HG02973 (cell line): ENCODE measurements around the gene B3GAT1.

Experiments used
- ATAC-seq: cut with Tn5 transposase; IDR thresholded peaks from one replicate; pipeline ENCODE4 v1.9.1; 2021; ENCODE audit warnings: moderate library complexity; ENCODE audit not compliant: unreplicated experiment

Gene B3GAT1

GRCh38 chr11:134410766-134411165, 1.3 kb downstream of the B3GAT1 start:
- no peak for ATAC-seq

- no peak for ATAC-seq
Observed at GRCh38 chr11:134409552-134410429, 2.3 kb downstream of the B3GAT1 start.

GRCh38 chr11:134407923-134408322, 4.1 kb downstream of the B3GAT1 start:
- ATAC-seq = no peak

- no peak for ATAC-seq
Observed at GRCh38 chr11:134407321-134407828, 4.7 kb downstream of the B3GAT1 start.

- ATAC-seq = no peak
Observed at GRCh38 chr11:134406264-134407185, 5.5 kb downstream of the B3GAT1 start.

- ATAC-seq = no peak
Observed at GRCh38 chr11:134405841-134406240, 6.2 kb downstream of the B3GAT1 start.

- ATAC-seq = no peak
Observed at GRCh38 chr11:134405436-134405835, 6.6 kb downstream of the B3GAT1 start.

- no peak for ATAC-seq
Observed at GRCh38 chr11:134404575-134405341, 7.3 kb downstream of the B3GAT1 start.

GRCh38 chr11:134402910-134403309, 9.1 kb downstream of the B3GAT1 start:
- no peak for ATAC-seq

- ATAC-seq = no peak
Observed at GRCh38 chr11:134401825-134402809, 9.9 kb downstream of the B3GAT1 start.

- no peak for ATAC-seq
Observed at GRCh38 chr11:134399996-134400395, 12.0 kb downstream of the B3GAT1 start.

- ATAC-seq = no peak
Observed at GRCh38 chr11:134399293-134399654, 12.8 kb downstream of the B3GAT1 start.

- ATAC-seq = no peak
Observed at GRCh38 chr11:134398644-134399292, 13.3 kb downstream of the B3GAT1 start.

GRCh38 chr11:134398079-134398444, 14.0 kb downstream of the B3GAT1 start:
- ATAC-seq = no peak

- no peak for ATAC-seq
Observed at GRCh38 chr11:134397304-134398078, 14.6 kb downstream of the B3GAT1 start.

- ATAC-seq = no peak
Observed at GRCh38 chr11:134395002-134395401, 17.0 kb downstream of the B3GAT1 start.

GRCh38 chr11:134394311-134394710, 17.7 kb downstream of the B3GAT1 start:
- no peak for ATAC-seq

- no peak for ATAC-seq
Observed at GRCh38 chr11:134393638-134394037, 18.4 kb downstream of the B3GAT1 start.
